Lung (tissue), 12 donors: ENCODE results near the gene PCBP3. TPM values are rescaled to one million over a fixed set of nuclear protein-coding genes. Genes with fewer than 3 reads are reported as not detected.

ENCODE experiments used
- ATAC-seq: fragments of 200-7000 bp; cut with Tn5 transposase; one replicate; pipeline ENCODE4 v1.9.1; 2020; ENCODE audit warnings: moderate number of reproducible peaks; ENCODE audit not compliant: insufficient read depth, low FRiP score
- DNase-seq, 3 donors: peaks; one replicate each; pipeline ENCODE4 v3.0.0-alpha.2; 2013 to 2017
- H3K27ac ChIP-seq, 2 donors: one replicate each; pipeline ENCODE4 v1.5.1; 2013; ENCODE audit warnings: mild to moderate bottlenecking in 2 of 2, moderate library complexity in 2 of 2, control low read depth in 1 of 2, inconsistent platforms in 1 of 2, low read depth in 1 of 2, low read length in 1 of 2
- H3K27me3 ChIP-seq, 3 donors: one replicate each; pipeline ENCODE4 v1.5.1; 2013; ENCODE audit warnings: low read length in 2 of 3; ENCODE audit not compliant: control insufficient read depth in 3 of 3, insufficient read depth in 3 of 3
- H3K36me3 ChIP-seq, 4 donors: one replicate each; pipeline ENCODE4 v1.5.1; 2013; ENCODE audit warnings: low read length in 4 of 4, mild to moderate bottlenecking in 1 of 4, moderate library complexity in 1 of 4; ENCODE audit not compliant: control insufficient read depth in 4 of 4, insufficient read depth in 4 of 4
- H3K4me1 ChIP-seq, 5 donors: one replicate each; pipeline ENCODE4 v1.5.1; 2013; ENCODE audit warnings: low read length in 5 of 5, mild to moderate bottlenecking in 2 of 5, moderate library complexity in 1 of 5; ENCODE audit not compliant: control insufficient read depth in 5 of 5, insufficient read depth in 5 of 5
- H3K4me3 ChIP-seq: one replicate; pipeline ENCODE4 v1.5.1; 2013; ENCODE audit warnings: mild to moderate bottlenecking, control low read depth, moderate library complexity
- H3K9ac ChIP-seq, 2 donors: one replicate each; pipeline ENCODE4 v1.5.1; 2013; ENCODE audit warnings: low read length in 2 of 2, control low read depth in 1 of 2; ENCODE audit not compliant: insufficient read depth in 1 of 2
- H3K9me3 ChIP-seq, 4 donors: one replicate each; pipeline ENCODE4 v1.5.1; 2013; ENCODE audit warnings: low read length in 3 of 4, mild to moderate bottlenecking in 1 of 4, moderate library complexity in 1 of 4; ENCODE audit not compliant: control insufficient read depth in 4 of 4, insufficient read depth in 3 of 4
- CTCF ChIP-seq: IDR thresholded peaks from 2 replicates; pipeline ENCODE4 v1.5.1; 2012; ENCODE audit warnings: mild to moderate bottlenecking; ENCODE audit errors: control extremely low read depth, extremely low read depth
- WGBS, 2 donors: extraction: QIAGEN DNeasy Blood & Tissue Kit; methylation state at CpG; one replicate each; pipeline ENCODE4 v1.1.7; 2013; 5-methylcytosine and 5-hydroxymethylcytosine counted together
- polyA plus RNA-seq, 2 donors: library from polyadenylated mRNA; stranded (reverse); fragments of 200-250 nt; gene quantifications; one replicate each; pipeline ENCODE4 v1.2.1, GENCODE V29; 2013
- total RNA-seq, 2 donors: library from RNA; depleted of rRNA in 1 of 2; stranded (reverse); fragments of >200 nt in 1 of 2; gene quantifications; one replicate each; pipeline ENCODE4 v1.2.1, GENCODE V29; 2014 to 2021
- donor health status: control.
- donor health status: control.
- donor health status: Bipolar disorder and iron deficiency.
- donor health status: healthy.
- donor health status: DM: yes; HTN: yes; CAD: no.

Gene PCBP3
- total and polyA plus RNA-seq, 4 donors: 1.6 to 8.2 (median 3.1) TPM

- WGBS, 2 donors: 86 to 87% methylated on average over 15 of the region's 15 CpGs
- DNase-seq (no peak), ATAC-seq (no peak)
- H3K27me3 ChIP-seq: no peaks in the 10 kb centered on the region
- H3K4me3 ChIP-seq: no peak overlapping the region
- peaks cover 0 to 2% (median 0%) of the 10 kb centered on the region in 4 donors for H3K9me3 ChIP-seq
- H3K4me1 ChIP-seq: no peaks in the 10 kb centered on the region
- TF ChIP-seq CTCF: no peak
- no peak overlapping the region for H3K9ac ChIP-seq
- no peak overlapping the region for H3K27ac ChIP-seq
- H3K36me3 ChIP-seq: no peaks in the 10 kb centered on the region
These were observed 106.4 kb downstream of the PCBP3 start for GRCh38 chr21:45749974-45750373.

- H3K9ac ChIP-seq: no peak overlapping the region
- WGBS, 2 donors: 70 to 80% methylated on average over 5 of the region's 5 CpGs
- H3K9me3 ChIP-seq: no peaks in the 10 kb centered on the region
- DNase-seq (no peak), ATAC-seq (no peak)
- no peak overlapping the region for H3K4me3 ChIP-seq
- H3K27ac ChIP-seq: no peak overlapping the region
- no peaks in the 10 kb centered on the region for H3K27me3 ChIP-seq
- H3K36me3 ChIP-seq: no peaks in the 10 kb centered on the region
- no peak for TF ChIP-seq CTCF
- H3K4me1 ChIP-seq: no peaks in the 10 kb centered on the region
These were observed 107.4 kb downstream of the PCBP3 start for GRCh38 chr21:45750936-45751335.

- H3K27me3 ChIP-seq: no peaks in the 10 kb centered on the region
- no peak for TF ChIP-seq CTCF
- no peaks in the 10 kb centered on the region for H3K9me3 ChIP-seq
- no peak for DNase-seq
- ATAC-seq: no peak
- no peak overlapping the region for H3K4me3 ChIP-seq
- 77 to 94% methylated on average over 1 of the region's 1 CpG for WGBS, 2 donors
- H3K27ac ChIP-seq: no peak overlapping the region
- no peaks in the 10 kb centered on the region for H3K36me3 ChIP-seq
- no peak overlapping the region for H3K9ac ChIP-seq
- no peaks in the 10 kb centered on the region for H3K4me1 ChIP-seq
These were observed 109.9 kb downstream of the PCBP3 start for GRCh38 chr21:45753445-45753844.

- Histone ChIP-seq H3K36me3 (no peaks in the 10 kb centered on the region), H3K9me3 (no peaks in the 10 kb centered on the region), H3K27me3 (no peaks in the 10 kb centered on the region), H3K27ac (no peak overlapping the region), H3K4me3 (no peak overlapping the region), H3K9ac (no peak overlapping the region), H3K4me1 (no peaks in the 10 kb centered on the region)
- ATAC-seq: no peak
- WGBS, 2 donors: 86 to 89% methylated on average over 1 of the region's 1 CpG
- no peak for DNase-seq
- TF ChIP-seq CTCF: no peak
These were observed 112.5 kb downstream of the PCBP3 start for GRCh38 chr21:45756029-45756428.
